OCI-LY7 (cell line): ENCODE data around the gene EPO.

Experiments
- EZH2phosphoT487 ChIP-seq: fragments of 200-600 bp; sonication (generic); IDR thresholded peaks from 2 replicates; pipeline ENCODE4 v1.6.1; 2018; ENCODE audit warnings: low read depth, borderline replicate concordance, mild to moderate bottlenecking, mixed run types, antibody characterized with exemption, low read length, moderate library complexity, mixed read lengths
- TF ChIP-seq, protein P1 (sequence below): fragments of 200-600 bp; sonication (generic); conservative IDR thresholded peaks from 2 replicates; pipeline ENCODE4 v1.5.1; 2014; ENCODE audit warnings: mild to moderate bottlenecking, antibody characterized with exemption, low read length, moderate library complexity, mixed read lengths

DNA sequence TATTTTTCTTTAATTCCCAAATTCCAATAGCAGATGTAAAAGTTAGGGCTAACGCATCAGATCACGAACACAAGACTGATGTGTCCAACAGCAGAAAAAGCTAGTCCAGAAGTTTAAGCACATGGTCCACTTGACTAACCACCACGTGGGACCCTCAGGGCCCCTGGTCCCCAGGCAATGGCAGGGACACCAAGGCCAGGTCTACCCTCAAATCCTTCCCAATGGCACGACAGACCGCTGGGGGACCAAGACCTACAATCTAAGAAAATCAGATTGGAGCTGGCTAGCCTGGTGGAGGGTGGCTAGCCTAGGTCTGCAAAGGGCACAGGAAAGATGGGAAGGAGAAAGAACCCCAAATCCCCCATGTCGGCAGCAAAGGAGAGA lies 27.7 kb upstream of the EPO start:
- TF ChIP-seq, protein P1, sequence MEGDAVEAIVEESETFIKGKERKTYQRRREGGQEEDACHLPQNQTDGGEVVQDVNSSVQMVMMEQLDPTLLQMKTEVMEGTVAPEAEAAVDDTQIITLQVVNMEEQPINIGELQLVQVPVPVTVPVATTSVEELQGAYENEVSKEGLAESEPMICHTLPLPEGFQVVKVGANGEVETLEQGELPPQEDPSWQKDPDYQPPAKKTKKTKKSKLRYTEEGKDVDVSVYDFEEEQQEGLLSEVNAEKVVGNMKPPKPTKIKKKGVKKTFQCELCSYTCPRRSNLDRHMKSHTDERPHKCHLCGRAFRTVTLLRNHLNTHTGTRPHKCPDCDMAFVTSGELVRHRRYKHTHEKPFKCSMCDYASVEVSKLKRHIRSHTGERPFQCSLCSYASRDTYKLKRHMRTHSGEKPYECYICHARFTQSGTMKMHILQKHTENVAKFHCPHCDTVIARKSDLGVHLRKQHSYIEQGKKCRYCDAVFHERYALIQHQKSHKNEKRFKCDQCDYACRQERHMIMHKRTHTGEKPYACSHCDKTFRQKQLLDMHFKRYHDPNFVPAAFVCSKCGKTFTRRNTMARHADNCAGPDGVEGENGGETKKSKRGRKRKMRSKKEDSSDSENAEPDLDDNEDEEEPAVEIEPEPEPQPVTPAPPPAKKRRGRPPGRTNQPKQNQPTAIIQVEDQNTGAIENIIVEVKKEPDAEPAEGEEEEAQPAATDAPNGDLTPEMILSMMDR, result no peak
- TF ChIP-seq EZH2phosphoT487, result no peak
